ENCODE data around the gene COP1. TPM values are rescaled to one million over a fixed set of nuclear protein-coding genes. Genes with fewer than 3 reads are reported as not detected.

The COP1 gene
- total and polyA plus RNA-seq, 2 donors (not counting 1 experiment from before 2014, with no cell fraction given), result 18.7 to 68.5 TPM

- CTCF ChIA-PET, result no interaction called here
- intact Hi-C loops (cut with micrococcal nuclease), result no loop called here
- no peak overlapping the region for H3K4me3 Mint-ChIP-seq
- Histone ChIP-seq H3K79me2 (ENCODE audit: control insufficient read depth, insufficient read depth, low read length) (no peaks in the 10 kb centered on the region), H2AFZ (ENCODE audit: insufficient read depth, low read depth, low read length, poor library complexity, severe bottlenecking) (no peak overlapping the region), H3K9me3 (ENCODE audit: control extremely low read depth in 1 of 3, control insufficient read depth in 2 of 3, insufficient read depth in 1 of 3, low read length in 2 of 3) (peaks cover 8 to 32% (median 22%) of the 10 kb centered on the region in 3 donors), H3K9ac (ENCODE audit: low read length) (no peak overlapping the region), H4K20me1 (ENCODE audit: control insufficient read depth, insufficient read depth, low read length, poor library complexity, severe bottlenecking) (no peaks in the 10 kb centered on the region), H3K4me1 (ENCODE audit: control insufficient read depth in 2 of 2, insufficient read depth in 2 of 2, low read length in 2 of 2) (no peaks in the 10 kb centered on the region), H3K36me3 (replicated peaks in 1 of 2; ENCODE audit: control extremely low read depth in 1 of 2, control insufficient read depth in 1 of 2, extremely low read depth in 1 of 2, insufficient read depth in 2 of 2, low read length in 1 of 2) (no peaks in the 10 kb centered on the region), H3K4me3 (ENCODE audit: control extremely low read depth in 1 of 5, extremely low read depth in 1 of 5, insufficient read depth in 1 of 5, low read depth in 2 of 5, low read length in 4 of 5) (no peak overlapping the region), H3K27me3 (replicated peaks in 1 of 4; ENCODE audit: control extremely low read depth in 1 of 4, control insufficient read depth in 3 of 4, insufficient read depth in 4 of 4, low read length in 3 of 4) (no peaks in the 10 kb centered on the region), H3K27ac (ENCODE audit: low read length in 2 of 2) (no peak overlapping the region), H3K4me2 (replicated peaks; ENCODE audit: low read depth, low read length, poor library complexity, severe bottlenecking) (no peak overlapping the region)
- no CpG with 5 or more reads among the region's 1 CpG for whole genome bisulfite sequencing (ENCODE audit: insufficient coverage)
- DNase-seq (no peak), ATAC-seq (ENCODE audit: low read depth) (no peak)
- TF ChIP-seq EZH2 (IDR thresholded peaks at IDR 0.05; ENCODE audit: borderline replicate concordance, insufficient read depth, low read depth, low read length, poor library complexity, severe bottlenecking), result no peak
- TF ChIP-seq, protein P1, sequence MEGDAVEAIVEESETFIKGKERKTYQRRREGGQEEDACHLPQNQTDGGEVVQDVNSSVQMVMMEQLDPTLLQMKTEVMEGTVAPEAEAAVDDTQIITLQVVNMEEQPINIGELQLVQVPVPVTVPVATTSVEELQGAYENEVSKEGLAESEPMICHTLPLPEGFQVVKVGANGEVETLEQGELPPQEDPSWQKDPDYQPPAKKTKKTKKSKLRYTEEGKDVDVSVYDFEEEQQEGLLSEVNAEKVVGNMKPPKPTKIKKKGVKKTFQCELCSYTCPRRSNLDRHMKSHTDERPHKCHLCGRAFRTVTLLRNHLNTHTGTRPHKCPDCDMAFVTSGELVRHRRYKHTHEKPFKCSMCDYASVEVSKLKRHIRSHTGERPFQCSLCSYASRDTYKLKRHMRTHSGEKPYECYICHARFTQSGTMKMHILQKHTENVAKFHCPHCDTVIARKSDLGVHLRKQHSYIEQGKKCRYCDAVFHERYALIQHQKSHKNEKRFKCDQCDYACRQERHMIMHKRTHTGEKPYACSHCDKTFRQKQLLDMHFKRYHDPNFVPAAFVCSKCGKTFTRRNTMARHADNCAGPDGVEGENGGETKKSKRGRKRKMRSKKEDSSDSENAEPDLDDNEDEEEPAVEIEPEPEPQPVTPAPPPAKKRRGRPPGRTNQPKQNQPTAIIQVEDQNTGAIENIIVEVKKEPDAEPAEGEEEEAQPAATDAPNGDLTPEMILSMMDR (IDR thresholded peaks at IDR 0.05), result no peak
- POLR2A ChIA-PET, result no interaction called here
- H3K4me1 Mint-ChIP-seq, result no peaks in the 10 kb centered on the region
- no peak overlapping the region for H3K27ac Mint-ChIP-seq
- H3K9me3 Mint-ChIP-seq (ENCODE audit: insufficient read depth), result peaks cover 3% of the 10 kb centered on the region
- no peaks in the 10 kb centered on the region for H3K27me3 Mint-ChIP-seq
Observed at GRCh38 chr1:175927944-175928343, 279.1 kb downstream of the COP1 start.

DNA sequence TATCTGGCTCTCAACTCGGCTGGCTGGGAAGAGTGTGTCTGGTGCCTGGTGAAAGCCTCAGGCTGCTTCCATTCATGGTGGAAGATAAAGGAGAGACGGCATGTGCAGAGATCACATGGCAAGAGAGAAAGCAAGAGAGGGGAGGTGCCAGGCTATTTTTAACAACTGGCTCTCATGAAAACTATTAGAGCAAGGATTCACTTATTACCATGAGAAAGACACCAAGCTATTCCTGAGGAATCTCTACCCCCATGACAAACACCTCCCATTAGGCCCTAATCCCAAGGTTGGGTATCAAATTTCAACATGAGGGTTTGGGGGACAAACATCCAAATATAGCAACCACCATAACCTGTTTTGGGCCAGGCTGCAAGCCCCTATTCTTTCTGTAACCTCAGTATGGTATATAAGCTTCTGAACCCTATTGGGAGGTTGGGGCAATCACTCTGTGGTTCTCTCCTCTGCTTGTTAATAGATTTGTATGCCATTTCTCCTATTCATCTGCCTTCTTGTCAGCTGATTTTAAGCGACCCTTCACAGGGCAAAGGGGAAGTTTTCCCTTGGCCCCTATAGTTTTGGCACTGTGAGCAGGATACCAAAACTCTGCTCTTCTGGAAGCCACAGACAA is 284.7 kb downstream of the COP1 start:
- H3K9ac ChIP-seq (ENCODE audit: low read length), result no peak overlapping the region
- Mint-ChIP-seq H3K27ac (no peak overlapping the region), H3K27me3 (no peaks in the 10 kb centered on the region), H3K4me3 (no peak overlapping the region), H3K4me1 (no peaks in the 10 kb centered on the region), H3K9me3 (ENCODE audit: insufficient read depth) (no peaks in the 10 kb centered on the region)
- no peak overlapping the region for H3K4me2 ChIP-seq (replicated peaks; ENCODE audit: low read depth, low read length, poor library complexity, severe bottlenecking)
- CTCF ChIA-PET, result interaction anchor here (0.7 kb wide), 1 partner anchor 95 kb away, joined by 3 read pairs; no protein-coding TSS in a partner anchor
- H3K79me2 ChIP-seq (ENCODE audit: control insufficient read depth, insufficient read depth, low read length), result no peaks in the 10 kb centered on the region
- ATAC-seq (ENCODE audit: low read depth) (no peak), DNase-seq (no peak)
- POLR2A ChIA-PET, result no interaction called here
- 67% methylated on average over 1 of the region's 3 CpGs for whole genome bisulfite sequencing (ENCODE audit: insufficient coverage)
- H3K27ac ChIP-seq (ENCODE audit: low read length in 2 of 2), result no peak overlapping the region
- intact Hi-C loops (cut with micrococcal nuclease), result no loop called here
- H3K4me3 ChIP-seq (ENCODE audit: control extremely low read depth in 1 of 5, extremely low read depth in 1 of 5, insufficient read depth in 1 of 5, low read depth in 2 of 5, low read length in 4 of 5), result no peak overlapping the region
- TF ChIP-seq, protein P1 (IDR thresholded peaks at IDR 0.05), result no peak
- no peak for TF ChIP-seq EZH2 (IDR thresholded peaks at IDR 0.05; ENCODE audit: borderline replicate concordance, insufficient read depth, low read depth, low read length, poor library complexity, severe bottlenecking)
- peaks cover 0 to 11% (median 4%) of the 10 kb centered on the region in 3 donors for H3K9me3 ChIP-seq (ENCODE audit: control extremely low read depth in 1 of 3, control insufficient read depth in 2 of 3, insufficient read depth in 1 of 3, low read length in 2 of 3)
- no peaks in the 10 kb centered on the region for H3K27me3 ChIP-seq (replicated peaks in 1 of 4; ENCODE audit: control extremely low read depth in 1 of 4, control insufficient read depth in 3 of 4, insufficient read depth in 4 of 4, low read length in 3 of 4)
- H4K20me1 ChIP-seq (ENCODE audit: control insufficient read depth, insufficient read depth, low read length, poor library complexity, severe bottlenecking), result no peaks in the 10 kb centered on the region
- no peaks in the 10 kb centered on the region for H3K4me1 ChIP-seq (ENCODE audit: control insufficient read depth in 2 of 2, insufficient read depth in 2 of 2, low read length in 2 of 2)
- no peak overlapping the region for H2AFZ ChIP-seq (ENCODE audit: insufficient read depth, low read depth, low read length, poor library complexity, severe bottlenecking)
- H3K36me3 ChIP-seq (replicated peaks in 1 of 2; ENCODE audit: control extremely low read depth in 1 of 2, control insufficient read depth in 1 of 2, extremely low read depth in 1 of 2, insufficient read depth in 2 of 2, low read length in 1 of 2), result no peaks in the 10 kb centered on the region
